PC-3 (cell line): ENCODE results near the gene SLC25A39.

Experiments used
- EZH2phosphoT487 ChIP-seq: fragments of 300-600 bp; sonication (generic); IDR thresholded peaks from 2 replicates; pipeline ENCODE4 v1.6.1; 2018; ENCODE audit warnings: mild to moderate bottlenecking, antibody characterized with exemption, low read length, borderline replicate concordance
- TF ChIP-seq, protein P1 (sequence below): fragments of 300-600 bp; sonication (generic); conservative IDR thresholded peaks from 2 replicates; pipeline ENCODE4 v1.5.1; 2017; ENCODE audit warnings: antibody characterized with exemption, low read depth, mild to moderate bottlenecking, low read length

DNA sequence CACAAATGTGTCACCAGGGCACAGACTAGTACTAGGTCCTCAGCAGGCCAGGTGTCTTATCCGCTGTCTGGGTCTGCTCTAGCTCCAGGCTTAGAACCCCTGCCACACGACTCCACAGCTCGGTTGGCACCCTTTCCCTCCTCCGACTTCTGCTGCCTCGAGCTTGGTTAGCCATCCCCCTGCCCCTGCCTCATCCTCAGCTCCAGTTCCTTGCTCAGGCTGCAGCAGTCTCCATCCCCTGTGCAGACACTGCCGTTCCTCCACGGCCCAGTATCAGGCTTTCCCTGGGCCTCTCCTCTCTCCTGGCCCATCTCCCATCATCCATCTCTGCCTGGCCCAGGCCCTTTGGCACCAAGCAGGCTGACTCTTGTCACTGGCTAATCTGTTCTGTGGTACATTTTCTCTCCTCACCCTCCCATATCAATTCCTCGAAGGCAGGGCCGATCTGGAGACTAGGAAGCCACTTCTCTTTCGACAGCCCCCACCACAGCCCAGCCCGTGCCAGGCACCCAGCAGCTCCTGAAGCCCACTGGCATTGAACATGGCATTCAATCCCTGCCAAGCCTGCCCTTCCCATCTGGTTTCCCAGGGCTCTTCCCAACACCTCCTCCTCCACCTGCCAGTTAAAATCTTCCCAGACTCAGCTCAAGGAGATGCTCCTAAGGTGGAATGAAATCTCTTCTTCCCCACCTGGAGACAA lies 19.0 kb upstream of the SLC25A39 start:
- TF ChIP-seq EZH2phosphoT487: no peak
- TF ChIP-seq, protein P1, sequence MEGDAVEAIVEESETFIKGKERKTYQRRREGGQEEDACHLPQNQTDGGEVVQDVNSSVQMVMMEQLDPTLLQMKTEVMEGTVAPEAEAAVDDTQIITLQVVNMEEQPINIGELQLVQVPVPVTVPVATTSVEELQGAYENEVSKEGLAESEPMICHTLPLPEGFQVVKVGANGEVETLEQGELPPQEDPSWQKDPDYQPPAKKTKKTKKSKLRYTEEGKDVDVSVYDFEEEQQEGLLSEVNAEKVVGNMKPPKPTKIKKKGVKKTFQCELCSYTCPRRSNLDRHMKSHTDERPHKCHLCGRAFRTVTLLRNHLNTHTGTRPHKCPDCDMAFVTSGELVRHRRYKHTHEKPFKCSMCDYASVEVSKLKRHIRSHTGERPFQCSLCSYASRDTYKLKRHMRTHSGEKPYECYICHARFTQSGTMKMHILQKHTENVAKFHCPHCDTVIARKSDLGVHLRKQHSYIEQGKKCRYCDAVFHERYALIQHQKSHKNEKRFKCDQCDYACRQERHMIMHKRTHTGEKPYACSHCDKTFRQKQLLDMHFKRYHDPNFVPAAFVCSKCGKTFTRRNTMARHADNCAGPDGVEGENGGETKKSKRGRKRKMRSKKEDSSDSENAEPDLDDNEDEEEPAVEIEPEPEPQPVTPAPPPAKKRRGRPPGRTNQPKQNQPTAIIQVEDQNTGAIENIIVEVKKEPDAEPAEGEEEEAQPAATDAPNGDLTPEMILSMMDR: no peak
